H9 (cell line): ENCODE data around the gene EPHA8. TPM values are rescaled to one million over a fixed set of nuclear protein-coding genes. Genes with fewer than 3 reads are reported as not detected.

Experiments used
- DNase-seq: peaks from one replicate; pipeline ENCODE4 v3.0.0-alpha.2; 2017
- H2AFZ ChIP-seq: one replicate; pipeline ENCODE4 v1.6.1; 2013; ENCODE audit warnings: mild to moderate bottlenecking, low read length, control low read depth, moderate library complexity
- H2AK5ac ChIP-seq: 2 replicates; pipeline ENCODE4 v1.6.1; 2013; ENCODE audit warnings: low read length, control low read depth, mixed read lengths; ENCODE audit not compliant: insufficient read length
- H2BK120ac ChIP-seq: one replicate; pipeline ENCODE4 v1.6.1; 2013; ENCODE audit warnings: low read depth, mild to moderate bottlenecking, low read length, control low read depth, inconsistent platforms; ENCODE audit not compliant: poor library complexity, severe bottlenecking
- H2BK12ac ChIP-seq: 2 replicates; pipeline ENCODE4 v1.6.1; 2013; ENCODE audit warnings: low read length, control low read depth, mixed read lengths, low read depth; ENCODE audit not compliant: insufficient read length
- H2BK15ac ChIP-seq: 2 replicates; pipeline ENCODE4 v1.6.1; 2013; ENCODE audit warnings: low read depth, low read length, control low read depth
- H2BK20ac ChIP-seq: one replicate; pipeline ENCODE4 v1.6.1; 2013; ENCODE audit warnings: low read depth, mild to moderate bottlenecking, low read length, control low read depth, inconsistent platforms; ENCODE audit not compliant: poor library complexity, severe bottlenecking
- H2BK5ac ChIP-seq: 2 replicates; pipeline ENCODE4 v1.6.1; 2013; ENCODE audit warnings: low read length, control low read depth, mixed read lengths; ENCODE audit not compliant: insufficient read length
- H3K14ac ChIP-seq: 2 replicates; pipeline ENCODE4 v1.6.1; 2013; ENCODE audit warnings: low read length, control low read depth; ENCODE audit not compliant: insufficient read depth
- H3K18ac ChIP-seq: 2 replicates; pipeline ENCODE4 v1.6.1; 2013; ENCODE audit warnings: low read depth, mild to moderate bottlenecking, mixed read lengths, low read length, control low read depth; ENCODE audit not compliant: insufficient read length
- H3K23ac ChIP-seq: 2 replicates; pipeline ENCODE4 v1.6.1; 2013; ENCODE audit warnings: low read length, control low read depth, mixed read lengths, low read depth; ENCODE audit not compliant: insufficient read length
- H3K23me2 ChIP-seq: 2 replicates; pipeline ENCODE4 v1.6.1; 2013; ENCODE audit warnings: low read depth, mild to moderate bottlenecking, mixed read lengths, low read length, control low read depth; ENCODE audit not compliant: insufficient read length, poor library complexity, severe bottlenecking
- H3K27ac ChIP-seq: 2 replicates; pipeline ENCODE4 v1.5.1; 2013; ENCODE audit warnings: low read length, control low read depth, mixed read lengths, low read depth; ENCODE audit not compliant: insufficient read length
- H3K27me3 ChIP-seq: 2 replicates; pipeline ENCODE4 v1.6.1; 2013; ENCODE audit warnings: low read length, control low read depth, inconsistent platforms; ENCODE audit not compliant: insufficient read depth
- H3K4ac ChIP-seq: 2 replicates; pipeline ENCODE4 v1.6.1; 2013; ENCODE audit warnings: low read depth, mild to moderate bottlenecking, control low read depth, inconsistent platforms, low read length, moderate library complexity
- H3K4me1 ChIP-seq: 2 replicates; pipeline ENCODE4 v1.6.1; 2013; ENCODE audit warnings: low read length, control low read depth, inconsistent platforms; ENCODE audit not compliant: insufficient read depth
- H3K4me2 ChIP-seq: 2 replicates; pipeline ENCODE4 v1.6.1; 2013; ENCODE audit warnings: low read length, control low read depth, mixed read lengths; ENCODE audit not compliant: insufficient read length, insufficient read depth
- H3K56ac ChIP-seq: 2 replicates; pipeline ENCODE4 v1.6.1; 2013; ENCODE audit warnings: low read depth, mild to moderate bottlenecking, mixed read lengths, low read length, control low read depth; ENCODE audit not compliant: insufficient read length
- H3K79me1 ChIP-seq: 2 replicates; pipeline ENCODE4 v1.6.1; 2013; ENCODE audit warnings: low read depth, mild to moderate bottlenecking, moderate library complexity, low read length, control low read depth, inconsistent platforms; ENCODE audit not compliant: insufficient read depth, poor library complexity, severe bottlenecking
- H3K79me2 ChIP-seq: 2 replicates; pipeline ENCODE4 v1.6.1; 2013; ENCODE audit warnings: low read length, control low read depth, inconsistent platforms; ENCODE audit not compliant: insufficient read depth
- H3K9ac ChIP-seq: 2 replicates; pipeline ENCODE4 v1.6.1; 2013; ENCODE audit warnings: low read length, control low read depth, mixed read lengths; ENCODE audit not compliant: insufficient read length; ENCODE audit errors: extremely low read depth
- H3K9me3 ChIP-seq: one replicate; pipeline ENCODE4 v1.6.1; 2013; ENCODE audit warnings: low read depth, low read length, inconsistent platforms; ENCODE audit not compliant: control insufficient read depth
- H3T11ph ChIP-seq: one replicate; pipeline ENCODE4 v1.6.1; 2013; ENCODE audit warnings: mild to moderate bottlenecking, low read length, control low read depth, inconsistent platforms
- H4K20me1 ChIP-seq: one replicate; pipeline ENCODE4 v1.6.1; 2013; ENCODE audit not compliant: control insufficient read depth, insufficient read length, insufficient read depth
- H4K5ac ChIP-seq: 2 replicates; pipeline ENCODE4 v1.6.1; 2013; ENCODE audit warnings: low read depth, mild to moderate bottlenecking, mixed read lengths, low read length, control low read depth; ENCODE audit not compliant: insufficient read length
- H4K8ac ChIP-seq: replicated peaks from 2 replicates; pipeline ENCODE4 v1.6.1; 2013; ENCODE audit warnings: low read length, control low read depth, mixed read lengths, low read depth; ENCODE audit not compliant: insufficient read length
- H4K91ac ChIP-seq: 2 replicates; pipeline ENCODE4 v1.6.1; 2013; ENCODE audit warnings: low read depth, mild to moderate bottlenecking, moderate library complexity, mixed read lengths, low read length, control low read depth; ENCODE audit not compliant: insufficient read length
- H3K27ac Mint-ChIP-seq, 3 experiments: 2 replicates in 2 of 3; 3 replicates in 1 of 3; pipeline ENCODE4 v1.8.0; 2020 to 2021; ENCODE audit warnings: mixed read lengths in 3 of 3, mild to moderate bottlenecking in 1 of 3, moderate library complexity in 1 of 3
- H3K27me3 Mint-ChIP-seq: 2 replicates; pipeline ENCODE4 v1.8.0; 2021; ENCODE audit warnings: low read depth, mild to moderate bottlenecking, moderate library complexity, mixed read lengths
- H3K36me3 Mint-ChIP-seq, 3 experiments: 2 replicates in 2 of 3; 3 replicates in 1 of 3; pipeline ENCODE4 v1.8.0; 2020 to 2021; ENCODE audit warnings: low read depth in 3 of 3, mixed read lengths in 3 of 3; ENCODE audit not compliant: insufficient read depth in 1 of 3
- H3K4me1 Mint-ChIP-seq, 2 experiments: 2 replicates each; pipeline ENCODE4 v1.8.0; 2020; ENCODE audit warnings: mixed read lengths in 2 of 2
- H3K4me3 Mint-ChIP-seq, 2 experiments: 2 replicates in 1 of 2; 3 replicates in 1 of 2; pipeline ENCODE4 v1.8.0; 2020 to 2021; ENCODE audit warnings: mild to moderate bottlenecking in 2 of 2, mixed read lengths in 2 of 2, moderate library complexity in 1 of 2
- H3K9me3 Mint-ChIP-seq, 2 experiments: 2 replicates in 1 of 2; 3 replicates in 1 of 2; pipeline ENCODE4 v1.8.0; 2020; ENCODE audit warnings: mild to moderate bottlenecking in 2 of 2, mixed read lengths in 2 of 2, moderate library complexity in 1 of 2
- WGBS: extraction: QIAGEN DNeasy Blood & Tissue Kit; methylation state at CpG from one replicate; pipeline ENCODE4 v1.1.7; 2013; ENCODE audit warnings: missing lambda C conversion rate, low lambda C conversion rate, mixed read lengths; ENCODE audit not compliant: insufficient read length; ENCODE audit errors: extremely low coverage; 5-methylcytosine and 5-hydroxymethylcytosine counted together
- total RNA-seq: library from RNA; stranded (reverse); gene quantifications from 2 replicates; pipeline ENCODE4 v1.2.1, GENCODE V29; 2021
- TF ChIP-seq, protein P1 (sequence below): fragments of 200-600 bp; sonication (generic); conservative IDR thresholded peaks from 3 replicates; pipeline ENCODE4 v1.8.0; 2021; ENCODE audit warnings: antibody characterized with exemption, mild to moderate bottlenecking

EPHA8 gene
- total RNA-seq, 1 experiment from 2014 or later, result 3.4 TPM

DNA sequence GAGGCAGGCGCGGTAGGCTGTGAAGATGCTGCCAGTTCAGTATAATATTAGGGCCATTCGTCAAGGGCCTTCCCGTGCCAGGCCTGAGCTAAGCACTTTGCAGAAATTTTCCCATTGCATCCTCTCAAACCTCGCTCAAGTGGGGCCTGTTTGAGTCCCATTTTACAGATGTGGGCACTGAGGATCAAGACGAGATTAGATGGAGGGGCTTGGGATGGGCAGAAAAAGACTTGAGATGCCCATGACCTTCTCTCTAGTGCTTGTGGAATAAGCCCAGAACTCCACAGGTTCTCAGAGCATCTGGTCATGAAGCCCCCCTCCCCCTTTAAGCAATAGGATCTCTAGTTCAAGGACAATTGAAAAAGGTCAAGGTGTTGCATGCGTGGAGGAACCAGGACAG, 9.9 kb downstream of the EPHA8 start:
- H3K9me3 Mint-ChIP-seq, result peaks cover 7 to 8% of the 10 kb centered on the region in 2 experiments
- Histone ChIP-seq H2AK5ac (no peak overlapping the region), H2BK20ac (no peak overlapping the region), H3K18ac (no peak overlapping the region), H3K79me2 (no peaks in the 10 kb centered on the region), H4K5ac (no peak overlapping the region), H3K27me3 (no peaks in the 10 kb centered on the region), H3K27ac (no peak overlapping the region), H3K4me2 (no peak overlapping the region), H4K91ac (no peak overlapping the region), H2BK15ac (no peak overlapping the region), H3K23ac (no peak overlapping the region), H3K23me2 (no peaks in the 10 kb centered on the region), H3K9ac (no peak overlapping the region), H4K20me1 (no peaks in the 10 kb centered on the region), H2AFZ (no peak overlapping the region), H3K4me1 (0 out of 2 replicates have a peak, but pooled peaks cover 2% of the 10 kb centered on the region), H4K8ac (no peak overlapping the region), H2BK12ac (no peak overlapping the region), H3K4ac (no peak overlapping the region), H3K56ac (no peak overlapping the region), H3K14ac (no peak overlapping the region), H2BK120ac (no peak overlapping the region), H3K9me3 (peaks cover 4% of the 10 kb centered on the region), H2BK5ac (no peak overlapping the region), H3K79me1 (no peaks in the 10 kb centered on the region), H3T11ph (no peak overlapping the region)
- H3K27ac Mint-ChIP-seq, result no peak overlapping the region
- peaks cover 0 to 6% (median 0%) of the 10 kb centered on the region in 3 experiments; a peak in 4 of 7 replicates for H3K36me3 Mint-ChIP-seq
- TF ChIP-seq, protein P1, sequence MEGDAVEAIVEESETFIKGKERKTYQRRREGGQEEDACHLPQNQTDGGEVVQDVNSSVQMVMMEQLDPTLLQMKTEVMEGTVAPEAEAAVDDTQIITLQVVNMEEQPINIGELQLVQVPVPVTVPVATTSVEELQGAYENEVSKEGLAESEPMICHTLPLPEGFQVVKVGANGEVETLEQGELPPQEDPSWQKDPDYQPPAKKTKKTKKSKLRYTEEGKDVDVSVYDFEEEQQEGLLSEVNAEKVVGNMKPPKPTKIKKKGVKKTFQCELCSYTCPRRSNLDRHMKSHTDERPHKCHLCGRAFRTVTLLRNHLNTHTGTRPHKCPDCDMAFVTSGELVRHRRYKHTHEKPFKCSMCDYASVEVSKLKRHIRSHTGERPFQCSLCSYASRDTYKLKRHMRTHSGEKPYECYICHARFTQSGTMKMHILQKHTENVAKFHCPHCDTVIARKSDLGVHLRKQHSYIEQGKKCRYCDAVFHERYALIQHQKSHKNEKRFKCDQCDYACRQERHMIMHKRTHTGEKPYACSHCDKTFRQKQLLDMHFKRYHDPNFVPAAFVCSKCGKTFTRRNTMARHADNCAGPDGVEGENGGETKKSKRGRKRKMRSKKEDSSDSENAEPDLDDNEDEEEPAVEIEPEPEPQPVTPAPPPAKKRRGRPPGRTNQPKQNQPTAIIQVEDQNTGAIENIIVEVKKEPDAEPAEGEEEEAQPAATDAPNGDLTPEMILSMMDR, result no peak
- no peak for DNase-seq
- no peak overlapping the region for H3K4me3 Mint-ChIP-seq
- peaks cover 7 to 22% of the 10 kb centered on the region in 2 experiments for H3K4me1 Mint-ChIP-seq
- H3K27me3 Mint-ChIP-seq, result no peaks in the 10 kb centered on the region; the same call in 1 of the 2 replicates
- WGBS, result no CpG with 5 or more reads among the region's 7 CpGs
